ENCODE measurements around the gene GLCE. TPM values are rescaled to one million over a fixed set of nuclear protein-coding genes. Genes with fewer than 3 reads are reported as not detected.

The GLCE gene
- total and polyA plus RNA-seq, 10 donors: 2.8 to 13.3 (median 8.9) TPM

DNA sequence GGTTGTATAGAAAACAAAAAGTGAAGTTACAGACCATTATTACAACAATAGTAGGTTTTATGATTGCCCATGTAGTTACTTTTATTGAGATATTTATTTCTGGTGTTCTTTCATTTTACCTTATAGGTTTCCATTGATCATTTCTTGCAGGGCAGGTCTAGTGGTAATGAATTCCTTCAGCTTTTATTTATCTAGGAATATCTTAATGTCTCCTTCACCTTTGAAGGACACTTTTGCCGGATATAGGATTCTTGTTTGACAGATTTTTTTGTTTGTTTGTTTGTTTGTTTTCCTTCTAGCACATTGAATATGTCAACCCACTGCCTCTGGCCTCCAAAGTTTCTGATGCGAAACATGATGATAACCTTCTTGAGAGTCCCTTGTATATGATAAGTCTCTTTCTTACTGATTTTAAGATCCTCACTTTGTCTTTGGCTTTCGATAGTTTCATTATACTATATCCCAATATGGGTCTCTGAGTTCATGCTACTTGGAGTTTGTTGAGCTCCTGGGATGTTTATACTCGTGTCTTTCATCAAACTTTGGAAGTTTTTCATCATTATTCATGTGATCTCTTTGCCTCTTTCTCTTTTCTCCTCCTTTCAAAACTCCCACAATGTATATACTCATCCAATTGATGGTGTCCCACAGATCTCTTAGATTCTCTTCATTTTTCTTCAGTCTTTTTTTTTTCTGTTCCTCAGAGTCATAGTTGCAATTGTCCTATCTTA is 62.8 kb downstream of the GLCE start:
- DNase-seq: no peak
- 88 to 95% (median 92%) methylated on average over 4 of the region's 4 CpGs for WGBS, 5 donors
- TF ChIP-seq, protein P1, sequence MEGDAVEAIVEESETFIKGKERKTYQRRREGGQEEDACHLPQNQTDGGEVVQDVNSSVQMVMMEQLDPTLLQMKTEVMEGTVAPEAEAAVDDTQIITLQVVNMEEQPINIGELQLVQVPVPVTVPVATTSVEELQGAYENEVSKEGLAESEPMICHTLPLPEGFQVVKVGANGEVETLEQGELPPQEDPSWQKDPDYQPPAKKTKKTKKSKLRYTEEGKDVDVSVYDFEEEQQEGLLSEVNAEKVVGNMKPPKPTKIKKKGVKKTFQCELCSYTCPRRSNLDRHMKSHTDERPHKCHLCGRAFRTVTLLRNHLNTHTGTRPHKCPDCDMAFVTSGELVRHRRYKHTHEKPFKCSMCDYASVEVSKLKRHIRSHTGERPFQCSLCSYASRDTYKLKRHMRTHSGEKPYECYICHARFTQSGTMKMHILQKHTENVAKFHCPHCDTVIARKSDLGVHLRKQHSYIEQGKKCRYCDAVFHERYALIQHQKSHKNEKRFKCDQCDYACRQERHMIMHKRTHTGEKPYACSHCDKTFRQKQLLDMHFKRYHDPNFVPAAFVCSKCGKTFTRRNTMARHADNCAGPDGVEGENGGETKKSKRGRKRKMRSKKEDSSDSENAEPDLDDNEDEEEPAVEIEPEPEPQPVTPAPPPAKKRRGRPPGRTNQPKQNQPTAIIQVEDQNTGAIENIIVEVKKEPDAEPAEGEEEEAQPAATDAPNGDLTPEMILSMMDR (IDR thresholded peaks at IDR 0.05 in 8 of 11, conservative IDR thresholded peaks at IDR 0.05 in 3 of 11): no peak
- TF ChIP-seq POLR2AphosphoS5 (IDR thresholded peaks at IDR 0.05): no peak
- no peak for TF ChIP-seq POLR2A (IDR thresholded peaks at IDR 0.05)
- Histone ChIP-seq H3K27me3 (replicated peaks in 1 of 7) (no peaks in the 10 kb centered on the region), H3K4me3 (no peak overlapping the region), H3K9me3 (peaks cover 0 to 27% (median 19%) of the 10 kb centered on the region in 8 donors), H3K27ac (no peak overlapping the region), H3K4me1 (no peaks in the 10 kb centered on the region), H3K36me3 (peaks cover 0 to 8% (median 0%) of the 10 kb centered on the region in 6 donors)
- intact Hi-C loops (cut with DNase I; ENCODE audit: low total_unique reads): no loop called here

DNA sequence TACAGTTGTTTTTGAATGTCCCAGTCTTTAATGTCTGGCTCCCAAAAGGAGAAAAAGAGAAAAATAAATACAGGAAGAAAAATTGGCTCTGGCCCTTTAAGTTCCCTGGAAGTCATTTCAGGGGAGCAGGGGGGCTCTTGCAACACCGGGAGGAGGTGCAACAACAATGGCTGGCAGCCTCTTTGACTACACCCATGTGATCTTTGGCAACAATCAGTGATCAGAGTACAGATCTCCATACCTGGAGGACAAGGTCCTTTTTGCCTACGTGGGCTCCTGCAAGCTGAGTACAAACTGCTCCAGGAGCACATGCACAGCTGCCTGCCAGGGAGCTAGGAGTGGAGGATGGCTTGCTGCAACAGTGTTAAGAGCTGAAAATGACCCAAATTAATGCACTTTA is 63.9 kb downstream of the GLCE start:
- intact Hi-C loops (cut with DNase I; ENCODE audit: low total_unique reads): no loop called here
- Histone ChIP-seq H3K27me3 (replicated peaks in 1 of 7) (no peaks in the 10 kb centered on the region), H3K4me3 (no peak overlapping the region), H3K27ac (no peak overlapping the region), H3K4me1 (no peaks in the 10 kb centered on the region), H3K9me3 (peaks cover 0 to 27% (median 19%) of the 10 kb centered on the region in 8 donors), H3K36me3 (peaks cover 0 to 13% (median 0%) of the 10 kb centered on the region in 6 donors)
- WGBS, 5 donors: 47 to 79% (median 60%) methylated on average over 2 of the region's 2 CpGs
- TF ChIP-seq, protein P1 (IDR thresholded peaks at IDR 0.05 in 8 of 11, conservative IDR thresholded peaks at IDR 0.05 in 3 of 11): no peak
- TF ChIP-seq POLR2A (IDR thresholded peaks at IDR 0.05) (no peak), POLR2AphosphoS5 (IDR thresholded peaks at IDR 0.05) (no peak)
- no peak for DNase-seq

DNA sequence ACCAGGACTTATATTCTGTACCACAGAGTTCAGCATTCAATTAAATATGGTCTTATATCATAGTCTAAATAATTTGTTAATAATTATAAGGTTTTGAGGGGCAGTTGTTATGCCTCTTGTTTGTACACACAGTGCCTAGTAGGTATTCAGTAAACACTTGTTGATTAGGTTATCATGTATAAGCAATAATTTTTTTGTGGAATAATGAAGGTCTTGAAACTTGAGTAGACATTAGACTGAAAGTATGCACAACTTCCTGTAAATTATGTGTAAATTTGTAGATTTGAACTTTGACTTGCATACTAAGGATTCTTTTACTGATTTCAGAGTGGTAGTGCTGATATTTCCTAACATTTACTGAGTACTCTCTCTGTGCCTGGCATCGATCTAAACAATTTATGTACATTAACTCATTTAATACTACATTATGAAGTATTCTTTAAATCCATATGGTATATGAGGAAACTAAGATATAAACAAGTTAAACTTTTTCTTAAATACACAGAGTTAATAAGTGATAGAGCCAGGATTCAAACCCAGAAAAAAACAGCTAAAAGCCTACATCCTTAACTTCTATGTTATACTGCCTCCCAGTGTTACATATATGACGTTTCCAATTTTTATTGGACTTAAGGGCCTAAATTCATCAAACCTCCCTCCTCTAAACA is 65.1 kb downstream of the GLCE start:
- WGBS, 5 donors: 72 to 88% (median 85%) methylated on average over 2 of the region's 2 CpGs
- Histone ChIP-seq H3K27ac (no peak overlapping the region), H3K27me3 (replicated peaks in 1 of 7) (no peaks in the 10 kb centered on the region), H3K4me1 (no peaks in the 10 kb centered on the region), H3K36me3 (peaks cover 0 to 13% (median 0%) of the 10 kb centered on the region in 6 donors), H3K9me3 (peaks cover 0 to 27% (median 19%) of the 10 kb centered on the region in 8 donors), H3K4me3 (no peak overlapping the region)
- DNase-seq: no peak
- no peak for TF ChIP-seq POLR2AphosphoS5 (IDR thresholded peaks at IDR 0.05)
- no peak for TF ChIP-seq POLR2A (IDR thresholded peaks at IDR 0.05)
- TF ChIP-seq, protein P1 (IDR thresholded peaks at IDR 0.05 in 8 of 11, conservative IDR thresholded peaks at IDR 0.05 in 3 of 11): no peak
- intact Hi-C loops (cut with DNase I; ENCODE audit: low total_unique reads): no loop called here

DNA sequence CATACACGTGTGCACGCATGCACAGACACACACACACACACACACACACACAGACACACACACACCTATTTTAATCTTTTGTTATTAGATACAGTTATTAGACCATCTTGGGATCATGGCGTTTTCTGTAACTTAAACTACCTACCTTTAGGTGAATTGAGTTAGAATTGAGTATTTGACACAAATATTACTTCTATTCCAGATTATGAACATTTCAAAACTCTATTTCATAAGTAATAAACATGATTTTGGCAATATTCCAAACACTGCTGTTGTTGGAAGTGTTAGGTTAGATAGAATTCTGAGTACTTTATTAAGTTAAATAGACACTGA is 65.6 kb downstream of the GLCE start:
- Histone ChIP-seq H3K9me3 (peaks cover 0 to 27% (median 19%) of the 10 kb centered on the region in 8 donors), H3K27ac (no peak overlapping the region), H3K4me3 (no peak overlapping the region), H3K4me1 (no peaks in the 10 kb centered on the region), H3K36me3 (peaks cover 0 to 13% (median 0%) of the 10 kb centered on the region in 6 donors), H3K27me3 (replicated peaks in 1 of 7) (no peaks in the 10 kb centered on the region)
- intact Hi-C loops (cut with DNase I; ENCODE audit: low total_unique reads): no loop called here
- TF ChIP-seq POLR2AphosphoS5 (IDR thresholded peaks at IDR 0.05): no peak
- TF ChIP-seq POLR2A (IDR thresholded peaks at IDR 0.05): no peak
- TF ChIP-seq, protein P1 (IDR thresholded peaks at IDR 0.05 in 8 of 11, conservative IDR thresholded peaks at IDR 0.05 in 3 of 11): no peak
- no peak for DNase-seq
- 69 to 85% (median 78%) methylated on average over 3 of the region's 3 CpGs for WGBS, 5 donors
